H1 (cell line): ENCODE results near the gene MSL3B.

Experiments
- BACH1 ChIP-seq: IDR thresholded peaks from 2 replicates; pipeline ENCODE4 v1.6.1; 2012; ENCODE audit warnings: low read length, improper control_type of control experiment
- SIRT6 ChIP-seq: IDR thresholded peaks from one replicate; pipeline ENCODE4 v1.7.1; 2012; ENCODE audit warnings: low read length, inconsistent platforms

MSL3B gene

DNA sequence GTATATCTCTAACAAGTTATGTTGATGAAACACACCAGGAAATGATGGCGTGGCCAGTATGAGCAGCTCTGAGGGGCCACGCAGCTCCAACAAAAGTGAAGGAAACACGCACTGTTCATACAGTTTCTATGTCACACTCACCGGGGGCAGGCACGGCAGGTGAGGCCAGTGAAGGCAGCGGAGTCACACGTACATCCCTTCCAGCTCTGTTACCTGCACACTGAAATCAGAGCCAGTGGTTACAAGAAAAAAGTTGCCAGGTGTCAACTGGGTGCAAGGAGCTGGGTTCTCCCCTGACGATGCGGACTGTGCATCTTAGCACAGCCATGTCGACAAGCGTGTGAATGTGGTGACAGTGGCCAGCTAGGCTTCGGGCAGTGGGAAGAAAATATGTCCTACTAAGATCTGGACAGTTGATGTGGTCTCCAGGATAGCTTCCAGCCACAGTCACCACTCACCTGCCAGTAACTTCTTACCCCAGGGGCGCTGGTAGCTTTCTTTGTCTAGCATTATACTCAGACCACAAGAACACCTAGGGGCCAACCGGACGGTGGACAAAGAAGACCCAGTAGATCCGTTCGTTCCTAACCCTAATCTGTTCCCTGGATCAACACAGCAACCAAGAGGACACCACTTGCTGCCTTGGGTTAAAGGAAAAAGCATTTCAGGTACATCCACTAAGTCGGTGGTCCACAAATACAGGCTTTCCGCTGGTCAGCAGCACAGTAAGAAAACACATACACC lies 23.9 kb downstream of the MSL3B start (continued):
- TF ChIP-seq BACH1 (no peak), SIRT6 (no peak)
